Calu3 (cell line): ENCODE measurements around the gene NAAA. TPM values are rescaled to one million over a fixed set of nuclear protein-coding genes. Genes with fewer than 3 reads are reported as not detected.
"Not testable (repeated sequence)": the region's sequence is repeated elsewhere in the genome, so short reads cannot be mapped to it uniquely, and the experiment has no call there.

Experiments used
- BruUV-seq: library from RNA; stranded (reverse); fragments of 400-500 nt; replicated peaks from 2 replicates; lab custom pipeline; 2021; lab: Mats Ljungman, UMichigan
- CTCF ChIA-PET: fragments of 300-600 bp; sonication (Branson Sonifier 250); formaldehyde crosslinking; loops from one replicate; lab custom pipeline; 2022; ENCODE audit warnings: antibody characterized with exemption; lab: Charles Lee
- DNase-seq: peaks from one replicate; pipeline ENCODE4 v3.0.0; 2022
- H3K27ac Mint-ChIP-seq: one replicate; pipeline ENCODE4 v1.8.0; 2022; ENCODE audit warnings: mixed read lengths; ENCODE audit not compliant: unreplicated experiment
- H3K27me3 Mint-ChIP-seq: one replicate; pipeline ENCODE4 v1.8.0; 2022; ENCODE audit warnings: mixed read lengths; ENCODE audit not compliant: unreplicated experiment
- H3K36me3 Mint-ChIP-seq: one replicate; pipeline ENCODE4 v1.8.0; 2022; ENCODE audit warnings: mild to moderate bottlenecking, moderate library complexity, mixed read lengths; ENCODE audit not compliant: insufficient read depth, unreplicated experiment
- H3K4me1 Mint-ChIP-seq: one replicate; pipeline ENCODE4 v1.8.0; 2022; ENCODE audit warnings: mild to moderate bottlenecking, low read depth, mixed read lengths; ENCODE audit not compliant: unreplicated experiment
- H3K4me3 Mint-ChIP-seq: one replicate; pipeline ENCODE4 v1.8.0; 2022; ENCODE audit warnings: mild to moderate bottlenecking, low read depth, moderate library complexity, mixed read lengths; ENCODE audit not compliant: unreplicated experiment
- H3K9me3 Mint-ChIP-seq: one replicate; pipeline ENCODE4 v1.8.0; 2022; ENCODE audit warnings: low read depth, mixed read lengths; ENCODE audit not compliant: unreplicated experiment
- CTCF ChIP-seq: fragments of 200-600 bp; IDR thresholded peaks from one replicate; pipeline ENCODE4 v1.8.0; 2022; ENCODE audit warnings: antibody characterized with exemption; ENCODE audit not compliant: unreplicated experiment
- intact Hi-C: fragments of 100-400 bp; cut with micrococcal nuclease; formaldehyde crosslinking; loops from one replicate; pipeline ENCODE4 v1.10.0; 2022; ENCODE audit not compliant: unreplicated experiment
- total RNA-seq: library from RNA; stranded (reverse); gene quantifications from 2 replicates; pipeline ENCODE4 v1.2.3, GENCODE V29; 2022

Gene NAAA
- total RNA-seq, 1 experiment from 2014 or later: 6.2 TPM

GRCh38 chr4:75976177-75976576 is 35.4 kb upstream of the NAAA start:
- H3K4me3 Mint-ChIP-seq: no peak overlapping the region
- no peaks in the 10 kb centered on the region for H3K4me1 Mint-ChIP-seq
- H3K9me3 Mint-ChIP-seq: no peaks in the 10 kb centered on the region
- TF ChIP-seq CTCF: no peak
- H3K27me3 Mint-ChIP-seq: no peaks in the 10 kb centered on the region
- H3K27ac Mint-ChIP-seq: no peak overlapping the region
- no TSS peak for BruUV-seq
- DNase-seq: no peak
- CTCF ChIA-PET: no interaction called here
- intact Hi-C loops: no loop called here
- H3K36me3 Mint-ChIP-seq: peaks cover 38% of the 10 kb centered on the region

GRCh38 chr4:75973766-75974165 is 33.0 kb upstream of the NAAA start:
- CTCF ChIA-PET: no interaction called here
- TF ChIP-seq CTCF: no peak

GRCh38 chr4:75968084-75968483 is 27.3 kb upstream of the NAAA start:
- CTCF ChIA-PET: no interaction called here
- H3K4me3 Mint-ChIP-seq: no peak overlapping the region
- intact Hi-C loops: no loop called here
- H3K36me3 Mint-ChIP-seq: peaks cover 65% of the 10 kb centered on the region
- no peak for TF ChIP-seq CTCF
- no peak overlapping the region for H3K27ac Mint-ChIP-seq
- BruUV-seq: no TSS peak
- peaks cover 5% of the 10 kb centered on the region for H3K9me3 Mint-ChIP-seq
- DNase-seq: no peak
- no peaks in the 10 kb centered on the region for H3K27me3 Mint-ChIP-seq
- H3K4me1 Mint-ChIP-seq: no peaks in the 10 kb centered on the region

More at GRCh38 chr4:75973766-75974165, 33.0 kb upstream of the NAAA start:
- Mint-ChIP-seq H3K27ac (no peak overlapping the region), H3K27me3 (no peaks in the 10 kb centered on the region), H3K9me3 (no peaks in the 10 kb centered on the region), H3K36me3 (peaks cover 45% of the 10 kb centered on the region), H3K4me3 (no peak overlapping the region), H3K4me1 (no peaks in the 10 kb centered on the region)
- DNase-seq: no peak
- no TSS peak for BruUV-seq
- intact Hi-C loops: no loop called here

GRCh38 chr4:75963558-75963957 is 22.7 kb upstream of the NAAA start:
- Mint-ChIP-seq H3K4me3 (no peak overlapping the region), H3K9me3 (peaks cover 5% of the 10 kb centered on the region), H3K4me1 (no peaks in the 10 kb centered on the region), H3K27me3 (no peaks in the 10 kb centered on the region), H3K36me3 (peaks cover 52% of the 10 kb centered on the region), H3K27ac (no peak overlapping the region)
- no peak for TF ChIP-seq CTCF
- BruUV-seq: no TSS peak
- intact Hi-C loops: no loop called here
- CTCF ChIA-PET: no interaction called here
- no peak for DNase-seq

GRCh38 chr4:75962072-75962471 is 21.3 kb upstream of the NAAA start:
- intact Hi-C loops, CTCF ChIA-PET, H3K9me3 Mint-ChIP-seq, H3K27ac Mint-ChIP-seq, H3K4me3 Mint-ChIP-seq, BruUV-seq, H3K4me1 Mint-ChIP-seq, H3K27me3 Mint-ChIP-seq, DNase-seq: not testable (repeated sequence)
- H3K36me3 Mint-ChIP-seq: peaks cover 47% of the 10 kb centered on the region

GRCh38 chr4:75958546-75958945 is 17.7 kb upstream of the NAAA start:
- CTCF ChIA-PET, H3K4me3 Mint-ChIP-seq, H3K27ac Mint-ChIP-seq, DNase-seq, H3K27me3 Mint-ChIP-seq, H3K9me3 Mint-ChIP-seq, H3K4me1 Mint-ChIP-seq, intact Hi-C loops, BruUV-seq: not testable (repeated sequence)
- peaks cover 40% of the 10 kb centered on the region for H3K36me3 Mint-ChIP-seq

- H3K4me1 Mint-ChIP-seq, H3K27me3 Mint-ChIP-seq, DNase-seq, intact Hi-C loops, H3K9me3 Mint-ChIP-seq, H3K4me3 Mint-ChIP-seq, BruUV-seq, CTCF ChIA-PET, H3K27ac Mint-ChIP-seq: not testable (repeated sequence)
- peaks cover 34% of the 10 kb centered on the region for H3K36me3 Mint-ChIP-seq
Measured at GRCh38 chr4:75954811-75955210, 14.0 kb upstream of the NAAA start.
